Body of pancreas (tissue), 4 donors: ENCODE results near the gene PTK7. TPM values are rescaled to one million over a fixed set of nuclear protein-coding genes. Genes with fewer than 3 reads are reported as not detected.

Experiments used
- ATAC-seq: fragments of 150-250 bp; one replicate; pipeline ENCODE4 v1.9.1; 2016
- DNase-seq, 4 donors: peaks; one replicate each; pipeline ENCODE4 v3.0.0-alpha.2; 2019
- H3K27ac ChIP-seq, 4 donors: fragments of 200-600 bp; sonication (generic); 1 replicate in 3 of 4; 2 replicates in 1 of 4; pipeline versions ENCODE4 v1.5.1 to v1.6.1; 2016 to 2019; ENCODE audit warnings: mild to moderate bottlenecking in 1 of 4, mixed read lengths in 1 of 4, moderate library complexity in 1 of 4
- H3K27me3 ChIP-seq, 2 donors: fragments of 200-600 bp; sonication (generic); one replicate each; pipeline ENCODE4 v1.6.0; 2016; ENCODE audit warnings: mild to moderate bottlenecking in 1 of 2
- H3K36me3 ChIP-seq, 2 donors: fragments of 200-600 bp; sonication (generic); replicated peaks in 1 of 2; 2 replicates each; pipeline ENCODE4 v1.5.1; 2016; ENCODE audit warnings: low read depth in 2 of 2; ENCODE audit not compliant: insufficient read depth in 1 of 2
- H3K4me1 ChIP-seq: fragments of 200-600 bp; sonication (generic); one replicate; pipeline ENCODE4 v1.6.0; 2016
- H3K4me3 ChIP-seq, 2 donors: fragments of 200-600 bp; sonication (generic); 1 replicate in 1 of 2; 2 replicates in 1 of 2; pipeline ENCODE4 v1.5.1; 2016 to 2019
- H3K9me3 ChIP-seq, 3 donors: fragments of 200-600 bp; sonication (generic); 1 replicate in 2 of 3; 2 replicates in 1 of 3; pipeline ENCODE4 v1.5.1; 2016
- POLR2A ChIP-seq, 3 donors: fragments of 450-650 bp; IDR thresholded peaks; one replicate each; pipeline ENCODE4 v1.6.1; 2016; ENCODE audit warnings: antibody characterized with exemption in 3 of 3, mild to moderate bottlenecking in 2 of 3
- WGBS, 2 donors: methylation state at CpG; one replicate each; pipeline ENCODE4 v1.1.5; 2017; 5-methylcytosine and 5-hydroxymethylcytosine counted together
- intact Hi-C: fragments of 100-400 bp; cut with DNase I; formaldehyde crosslinking; loops from one replicate; pipeline ENCODE4 v1.15.1; 2023
- total RNA-seq, 2 donors: library from RNA; depleted of rRNA; stranded (reverse); fragments of >200 nt; gene quantifications; one replicate each; pipeline ENCODE4 v1.1.0, GENCODE V29; 2016
- TF ChIP-seq, protein P1 (sequence below), 7 experiments: fragments of 450-650 bp in 4 of 7; fragments of 200-600 bp in 3 of 7; sonication (generic) in 3 of 7; IDR thresholded peaks; one replicate each; pipeline ENCODE4 v1.5.1; 2016 to 2019; ENCODE audit warnings: antibody characterized with exemption in 7 of 7

PTK7 gene
- total RNA-seq, 2 donors from 2014 or later, result 26.4 to 28.0 TPM

DNA sequence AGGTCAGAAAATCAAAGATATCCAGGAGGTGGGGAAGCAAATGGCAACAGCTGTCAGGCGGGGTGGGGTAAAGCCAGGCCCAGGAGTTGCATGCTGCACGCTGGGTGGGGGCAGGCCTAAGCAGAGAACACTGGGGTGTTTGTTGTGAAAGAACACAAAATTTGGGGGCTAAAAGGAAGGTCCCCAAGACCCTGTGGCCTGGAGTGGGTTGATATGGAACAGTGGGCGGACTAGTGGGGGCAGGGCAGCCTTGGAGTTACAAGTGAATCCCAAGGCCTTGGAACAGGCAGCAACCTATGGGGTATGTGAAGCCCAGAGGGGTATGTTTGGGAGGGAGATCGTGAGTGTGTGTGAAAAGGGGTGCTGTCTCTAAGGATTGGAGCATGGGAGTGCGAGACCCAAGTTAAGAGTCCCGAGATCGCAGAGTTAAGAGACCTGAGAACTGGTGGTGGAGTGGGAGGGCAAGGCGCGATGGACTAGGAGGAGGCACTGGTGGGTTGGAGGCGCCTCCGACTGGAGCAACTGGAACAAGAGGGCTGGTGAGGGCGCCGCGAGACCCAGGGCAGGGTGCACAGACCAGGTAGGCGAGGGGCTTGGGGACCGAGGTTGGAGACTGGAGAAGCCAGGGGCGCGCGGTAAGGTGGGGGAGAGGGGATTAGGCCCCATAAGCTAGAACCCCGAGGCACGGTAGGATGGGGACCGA, 23.1 kb upstream of the PTK7 start:
- WGBS, 2 donors, result 7% methylated on average over 22 of the region's 22 CpGs
- ATAC-seq (peak; percentile 21), DNase-seq (peak; percentile 41 to 56 (median 42))
- peaks cover 9 to 13% of the 10 kb centered on the region in 2 donors for H3K36me3 ChIP-seq
- peak overlapping the region; percentile 83 to 92 (median 87) for H3K27ac ChIP-seq
- H3K27me3 ChIP-seq, result no peaks in the 10 kb centered on the region
- no peak for TF ChIP-seq POLR2A (IDR thresholded peaks at IDR 0.05)
- TF ChIP-seq, protein P1, sequence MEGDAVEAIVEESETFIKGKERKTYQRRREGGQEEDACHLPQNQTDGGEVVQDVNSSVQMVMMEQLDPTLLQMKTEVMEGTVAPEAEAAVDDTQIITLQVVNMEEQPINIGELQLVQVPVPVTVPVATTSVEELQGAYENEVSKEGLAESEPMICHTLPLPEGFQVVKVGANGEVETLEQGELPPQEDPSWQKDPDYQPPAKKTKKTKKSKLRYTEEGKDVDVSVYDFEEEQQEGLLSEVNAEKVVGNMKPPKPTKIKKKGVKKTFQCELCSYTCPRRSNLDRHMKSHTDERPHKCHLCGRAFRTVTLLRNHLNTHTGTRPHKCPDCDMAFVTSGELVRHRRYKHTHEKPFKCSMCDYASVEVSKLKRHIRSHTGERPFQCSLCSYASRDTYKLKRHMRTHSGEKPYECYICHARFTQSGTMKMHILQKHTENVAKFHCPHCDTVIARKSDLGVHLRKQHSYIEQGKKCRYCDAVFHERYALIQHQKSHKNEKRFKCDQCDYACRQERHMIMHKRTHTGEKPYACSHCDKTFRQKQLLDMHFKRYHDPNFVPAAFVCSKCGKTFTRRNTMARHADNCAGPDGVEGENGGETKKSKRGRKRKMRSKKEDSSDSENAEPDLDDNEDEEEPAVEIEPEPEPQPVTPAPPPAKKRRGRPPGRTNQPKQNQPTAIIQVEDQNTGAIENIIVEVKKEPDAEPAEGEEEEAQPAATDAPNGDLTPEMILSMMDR (IDR thresholded peaks at IDR 0.05), result no peak
- intact Hi-C loops, result no loop called here
- no peaks in the 10 kb centered on the region for H3K9me3 ChIP-seq
- H3K4me1 ChIP-seq, result peaks cover 35% of the 10 kb centered on the region
- peak overlapping the region; percentile 69 to 73 for H3K4me3 ChIP-seq

DNA sequence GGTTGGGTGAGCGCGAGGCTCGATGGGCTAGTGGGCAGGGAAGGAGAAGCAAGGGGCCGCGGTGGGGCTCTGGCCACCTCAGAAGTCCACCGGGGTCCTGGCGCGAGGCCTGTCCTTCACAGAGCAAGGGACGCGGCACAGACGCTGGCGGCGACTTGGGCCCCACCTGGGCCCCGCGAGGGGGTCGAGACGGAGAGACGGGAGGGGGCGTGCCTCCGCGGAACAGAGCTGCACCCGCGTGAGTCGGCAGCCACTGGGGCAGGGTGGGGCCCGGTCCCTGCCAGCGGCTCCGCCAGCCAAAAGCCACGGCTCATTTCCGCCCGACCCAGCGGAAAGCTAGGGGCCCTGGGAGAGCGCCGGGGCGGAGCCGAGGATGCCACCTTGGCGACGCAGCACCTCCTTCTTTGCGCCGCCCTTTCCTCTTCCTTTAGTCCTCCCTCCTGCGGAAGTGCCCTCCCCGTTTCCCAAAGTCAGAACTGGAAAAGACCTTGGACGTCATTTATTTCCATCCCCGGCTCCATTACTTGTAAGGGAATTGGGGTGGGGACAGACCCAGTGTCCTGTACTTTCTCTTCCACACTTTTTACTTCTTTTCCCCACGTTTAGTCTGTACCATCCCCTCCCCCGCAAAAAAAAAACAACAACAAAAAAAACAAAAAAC, 22.4 kb upstream of the PTK7 start, which contains the start of gene CUL7:
TSS of gene CUL7 (minus strand) at position 307 of the 661 bp plus-strand sequence. CDS start 1,063 bp downstream, outside the sequence.
- Histone ChIP-seq H3K4me1 (peaks cover 42% of the 10 kb centered on the region), H3K27ac (peak within 1 kb of the TSS; percentile 83 to 92 (median 87)), H3K9me3 (no peaks in the 10 kb centered on the region), H3K27me3 (no peaks in the 10 kb centered on the region), H3K4me3 (peak within 1 kb of the TSS; percentile 69 to 73), H3K36me3 (peaks cover 5 to 10% of the 10 kb centered on the region in 2 donors)
- intact Hi-C loops, result no loop called here
- DNase-seq, result peak; percentile 93 to 96 (median 95)
- 1 to 4% methylated on average over 11 to 45 of the region's 45 CpGs for WGBS, 2 donors
- peak; percentile 96 for ATAC-seq
- peak; percentile 81 to 93 (median 91) for TF ChIP-seq POLR2A (IDR thresholded peaks at IDR 0.05)
- TF ChIP-seq, protein P1 (IDR thresholded peaks at IDR 0.05), result peak in 1 of 7 experiments; percentile 9

DNA sequence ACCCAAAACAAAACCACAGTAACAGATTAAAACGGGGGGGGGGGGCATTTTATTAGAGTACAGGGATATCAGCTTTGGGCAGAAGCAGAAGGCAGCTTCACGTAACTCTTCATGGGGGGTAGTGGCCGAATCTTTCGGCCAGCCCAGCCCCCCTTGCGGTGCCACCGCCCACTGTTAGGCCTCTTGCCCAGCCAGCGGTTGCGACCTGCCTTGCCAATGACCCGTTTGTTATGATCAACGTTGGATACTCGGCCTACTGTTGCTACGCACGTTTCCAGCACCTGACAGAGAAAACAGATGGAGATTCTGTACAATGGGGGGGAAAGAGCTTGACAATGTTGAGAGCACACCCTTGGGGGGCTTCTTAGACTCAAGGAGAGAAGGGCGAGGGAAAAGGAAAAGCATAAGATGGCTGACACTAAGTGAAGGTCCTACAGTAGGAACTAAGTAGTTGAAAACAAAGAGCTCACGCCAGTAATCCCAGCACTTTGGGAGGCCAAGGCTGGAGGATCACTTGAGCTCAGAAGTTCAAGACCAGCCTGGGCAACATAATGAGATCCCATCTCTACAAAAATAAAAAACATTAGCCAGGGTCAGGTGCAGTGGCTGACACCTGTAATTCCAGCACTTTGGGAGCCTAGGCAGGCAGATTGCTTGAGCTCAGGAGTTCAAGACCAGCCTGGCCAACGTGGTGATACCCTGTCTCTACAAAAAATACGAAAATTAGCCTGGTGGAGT, 21.7 kb upstream of the PTK7 start:
- Histone ChIP-seq H3K9me3 (no peaks in the 10 kb centered on the region), H3K27ac (peak overlapping the region; percentile 83 to 92 (median 87)), H3K4me1 (peaks cover 43% of the 10 kb centered on the region), H3K27me3 (no peaks in the 10 kb centered on the region), H3K4me3 (no peak overlapping the region), H3K36me3 (peaks cover under 1 to 5% of the 10 kb centered on the region in 2 donors)
- no peak for TF ChIP-seq POLR2A (IDR thresholded peaks at IDR 0.05)
- TF ChIP-seq, protein P1 (IDR thresholded peaks at IDR 0.05), result no peak
- DNase-seq (peak in 1 of 4 donors; percentile 34), ATAC-seq (no peak)
- WGBS, 2 donors, result 66 to 71% methylated on average over 17 of the region's 17 CpGs
- intact Hi-C loops, result no loop called here

DNA sequence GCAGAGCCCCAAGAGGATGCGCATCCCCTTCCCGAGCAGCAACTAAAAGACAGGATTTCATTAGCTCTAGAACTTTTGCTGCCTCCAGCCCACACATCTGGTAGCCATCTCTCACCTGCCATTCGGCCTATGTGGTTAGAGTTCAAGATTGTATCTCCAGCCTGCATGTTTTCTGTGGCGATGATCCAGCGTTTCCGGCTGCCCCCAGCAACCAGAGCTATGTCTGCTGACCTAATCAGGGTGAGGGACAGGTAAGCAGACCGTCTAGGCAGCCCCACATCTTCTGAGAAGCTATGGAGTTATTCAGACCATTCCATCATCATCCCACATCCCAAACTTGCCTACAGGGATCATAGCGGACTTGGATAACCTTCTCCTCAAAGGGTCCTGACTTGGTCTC, 20.1 kb upstream of the PTK7 start:
- H3K27me3 ChIP-seq, result no peaks in the 10 kb centered on the region
- H3K36me3 ChIP-seq, result peaks cover 0 to under 1% of the 10 kb centered on the region in 2 donors
- DNase-seq, result no peak
- ATAC-seq, result no peak
- H3K4me3 ChIP-seq, result no peak overlapping the region
- H3K9me3 ChIP-seq, result no peaks in the 10 kb centered on the region
- WGBS, 2 donors, result 62 to 73% methylated on average over 8 of the region's 8 CpGs
- peaks cover 50% of the 10 kb centered on the region for H3K4me1 ChIP-seq
- no peak overlapping the region for H3K27ac ChIP-seq
- intact Hi-C loops, result loop anchor here (5.0 kb wide), 1 partner anchor 39 kb away; no protein-coding TSS in a partner anchor
- TF ChIP-seq, protein P1 (IDR thresholded peaks at IDR 0.05), result no peak
- no peak for TF ChIP-seq POLR2A (IDR thresholded peaks at IDR 0.05)
